Measurements from ENCODE around the gene IGLL1. TPM values are rescaled to one million over a fixed set of nuclear protein-coding genes. Genes with fewer than 3 reads are reported as not detected.
"Not testable (repeated sequence)": the region's sequence is repeated elsewhere in the genome, so short reads cannot be mapped to it uniquely, and the experiment has no call there.

IGLL1 gene
- total RNA-seq, 2 experiments from 2014 or later: not detected

GRCh38 chr22:23603266-23603665 is 23.2 kb upstream of the IGLL1 start:
- intact Hi-C loops (cut with micrococcal nuclease; ENCODE audit: unreplicated experiment): no loop called here
- POLR2A ChIA-PET: interaction anchor here (0.6 kb wide), 1 partner anchor 254 kb away, joined by 5 read pairs; the partner anchor contains the start of gene SLC2A11
- CTCF ChIA-PET (ENCODE audit: unreplicated experiment): no interaction called here

DNA sequence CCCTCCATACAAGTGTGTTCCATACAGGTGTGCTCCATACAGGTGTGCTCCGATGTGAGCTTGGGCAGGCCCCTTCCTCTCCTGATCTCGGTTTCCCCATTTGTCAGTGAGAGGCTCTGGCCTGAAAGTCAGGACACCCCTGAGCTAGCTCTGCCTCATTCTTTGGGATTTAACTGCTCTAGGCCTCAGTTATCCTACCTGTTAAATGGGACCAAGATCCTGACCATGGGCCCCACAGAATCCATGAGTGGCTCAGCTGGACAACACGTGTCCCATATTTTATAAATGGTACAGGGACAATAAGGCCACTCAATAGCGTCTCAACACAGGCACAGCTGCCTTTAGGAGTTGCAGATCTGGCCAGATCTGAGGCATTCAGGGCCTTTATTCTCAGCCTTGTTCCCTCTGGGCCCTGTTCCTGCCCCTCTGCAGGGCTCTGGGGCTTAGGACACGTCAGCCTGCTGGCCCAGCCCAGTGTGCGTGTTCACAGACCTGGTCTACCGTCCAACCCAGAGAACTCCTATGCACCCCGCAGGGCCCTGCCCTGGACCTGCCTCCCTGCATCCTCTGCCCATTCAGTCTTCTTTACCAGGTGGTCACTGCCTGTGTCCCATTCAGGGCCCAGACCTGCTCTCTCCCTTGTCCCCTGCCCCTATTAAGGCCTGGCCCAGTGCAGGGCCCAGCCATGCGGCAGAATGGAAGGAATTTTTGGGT is 18.9 kb upstream of the IGLL1 start:
- TF ChIP-seq, protein P1, sequence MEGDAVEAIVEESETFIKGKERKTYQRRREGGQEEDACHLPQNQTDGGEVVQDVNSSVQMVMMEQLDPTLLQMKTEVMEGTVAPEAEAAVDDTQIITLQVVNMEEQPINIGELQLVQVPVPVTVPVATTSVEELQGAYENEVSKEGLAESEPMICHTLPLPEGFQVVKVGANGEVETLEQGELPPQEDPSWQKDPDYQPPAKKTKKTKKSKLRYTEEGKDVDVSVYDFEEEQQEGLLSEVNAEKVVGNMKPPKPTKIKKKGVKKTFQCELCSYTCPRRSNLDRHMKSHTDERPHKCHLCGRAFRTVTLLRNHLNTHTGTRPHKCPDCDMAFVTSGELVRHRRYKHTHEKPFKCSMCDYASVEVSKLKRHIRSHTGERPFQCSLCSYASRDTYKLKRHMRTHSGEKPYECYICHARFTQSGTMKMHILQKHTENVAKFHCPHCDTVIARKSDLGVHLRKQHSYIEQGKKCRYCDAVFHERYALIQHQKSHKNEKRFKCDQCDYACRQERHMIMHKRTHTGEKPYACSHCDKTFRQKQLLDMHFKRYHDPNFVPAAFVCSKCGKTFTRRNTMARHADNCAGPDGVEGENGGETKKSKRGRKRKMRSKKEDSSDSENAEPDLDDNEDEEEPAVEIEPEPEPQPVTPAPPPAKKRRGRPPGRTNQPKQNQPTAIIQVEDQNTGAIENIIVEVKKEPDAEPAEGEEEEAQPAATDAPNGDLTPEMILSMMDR (conservative IDR thresholded peaks at IDR 0.05; ENCODE audit: low read length): no peak
- no peak for TF ChIP-seq EZH2phosphoT487 (IDR thresholded peaks at IDR 0.05; ENCODE audit: borderline replicate concordance, low read depth, low read length)
- Histone ChIP-seq H3K4me1 (ENCODE audit: insufficient read depth, low read length, poor library complexity, severe bottlenecking) (no peaks in the 10 kb centered on the region), H2AFZ (ENCODE audit: low read length) (no peak overlapping the region), H4K20me1 (ENCODE audit: insufficient read depth, low read length) (no peaks in the 10 kb centered on the region), H3K9me3 (ENCODE audit: low read length) (no peaks in the 10 kb centered on the region), H3K4me3 (ENCODE audit: low read depth, low read length, poor library complexity, severe bottlenecking) (no peak overlapping the region), H3K27ac (ENCODE audit: low read depth, low read length, poor library complexity, severe bottlenecking) (no peak overlapping the region), H3K4me2 (ENCODE audit: low read length) (no peak overlapping the region), H3K36me3 (ENCODE audit: insufficient read depth, low read length) (no peaks in the 10 kb centered on the region), H3K9me2 (ENCODE audit: insufficient read depth, low read length) (no peaks in the 10 kb centered on the region), H3K79me2 (ENCODE audit: insufficient read depth, low read depth, low read length) (no peaks in the 10 kb centered on the region)
- ChIA-PET POLR2A (no interaction called here), CTCF (ENCODE audit: unreplicated experiment) (no interaction called here)
- intact Hi-C loops (cut with micrococcal nuclease; ENCODE audit: unreplicated experiment): no loop called here
- BruUV-seq (replicated peaks): no TSS peak
- no peak for DNase-seq (ENCODE audit: low spot score)

More at GRCh38 chr22:23603266-23603665, 23.2 kb upstream of the IGLL1 start:
- no peak overlapping the region for H3K27ac ChIP-seq (ENCODE audit: low read depth, low read length, poor library complexity, severe bottlenecking)
- H2AFZ ChIP-seq (ENCODE audit: low read length): no peak overlapping the region
- no peak overlapping the region for H3K4me3 ChIP-seq (ENCODE audit: low read depth, low read length, poor library complexity, severe bottlenecking)
- no TSS peak for BruUV-seq (replicated peaks)
- no peaks in the 10 kb centered on the region for H3K9me3 ChIP-seq (ENCODE audit: low read length)
- H4K20me1 ChIP-seq (ENCODE audit: insufficient read depth, low read length): no peaks in the 10 kb centered on the region
- H3K9me2 ChIP-seq (ENCODE audit: insufficient read depth, low read length): no peaks in the 10 kb centered on the region
- H3K4me2 ChIP-seq (ENCODE audit: low read length): no peak overlapping the region
- H3K4me1 ChIP-seq (ENCODE audit: insufficient read depth, low read length, poor library complexity, severe bottlenecking): no peaks in the 10 kb centered on the region
- no peak for TF ChIP-seq EZH2phosphoT487 (IDR thresholded peaks at IDR 0.05; ENCODE audit: borderline replicate concordance, low read depth, low read length)
- TF ChIP-seq, protein P1 (conservative IDR thresholded peaks at IDR 0.05; ENCODE audit: low read length): no peak
- no peaks in the 10 kb centered on the region for H3K36me3 ChIP-seq (ENCODE audit: insufficient read depth, low read length)
- no peaks in the 10 kb centered on the region for H3K79me2 ChIP-seq (ENCODE audit: insufficient read depth, low read depth, low read length)
- no peak for DNase-seq (ENCODE audit: low spot score)

GRCh38 chr22:23597576-23598268 is 17.6 kb upstream of the IGLL1 start:
- H3K9me3 ChIP-seq (ENCODE audit: low read length); H3K4me2 ChIP-seq (ENCODE audit: low read length); H3K4me3 ChIP-seq (ENCODE audit: low read depth, low read length, poor library complexity, severe bottlenecking); H3K4me1 ChIP-seq (ENCODE audit: insufficient read depth, low read length, poor library complexity, severe bottlenecking); intact Hi-C loops (cut with micrococcal nuclease; ENCODE audit: unreplicated experiment); CTCF ChIA-PET (ENCODE audit: unreplicated experiment); POLR2A ChIA-PET; H2AFZ ChIP-seq (ENCODE audit: low read length); H3K36me3 ChIP-seq (ENCODE audit: insufficient read depth, low read length); H3K9me2 ChIP-seq (ENCODE audit: insufficient read depth, low read length); H3K27ac ChIP-seq (ENCODE audit: low read depth, low read length, poor library complexity, severe bottlenecking); BruUV-seq (replicated peaks); DNase-seq (ENCODE audit: low spot score); H3K79me2 ChIP-seq (ENCODE audit: insufficient read depth, low read depth, low read length); H4K20me1 ChIP-seq (ENCODE audit: insufficient read depth, low read length): not testable (repeated sequence)

DNA sequence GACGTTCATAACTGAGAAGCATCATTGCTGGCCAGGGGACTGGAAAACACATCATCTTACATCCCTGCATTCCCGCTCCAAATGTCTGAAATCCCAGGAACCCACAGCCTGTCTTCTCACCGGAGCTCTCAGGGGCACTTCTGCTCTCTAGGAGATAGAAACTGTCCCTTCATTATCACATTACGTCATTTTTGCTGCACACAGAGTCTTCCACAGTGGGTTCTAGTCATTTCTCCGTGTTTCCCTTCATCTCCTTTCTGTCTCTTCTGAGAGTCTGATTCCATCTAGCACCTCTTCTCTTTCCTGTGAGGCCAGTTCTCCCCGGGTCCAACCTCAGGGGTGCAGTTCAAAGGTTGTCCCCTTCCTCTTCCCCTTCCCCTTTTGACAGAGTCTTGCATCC is 15.8 kb upstream of the IGLL1 start:
- CTCF ChIA-PET (ENCODE audit: unreplicated experiment); H3K9me3 ChIP-seq (ENCODE audit: low read length); H3K4me3 ChIP-seq (ENCODE audit: low read depth, low read length, poor library complexity, severe bottlenecking); H4K20me1 ChIP-seq (ENCODE audit: insufficient read depth, low read length); H3K9me2 ChIP-seq (ENCODE audit: insufficient read depth, low read length); H3K4me1 ChIP-seq (ENCODE audit: insufficient read depth, low read length, poor library complexity, severe bottlenecking); H3K36me3 ChIP-seq (ENCODE audit: insufficient read depth, low read length); DNase-seq (ENCODE audit: low spot score); H2AFZ ChIP-seq (ENCODE audit: low read length); BruUV-seq (replicated peaks); intact Hi-C loops (cut with micrococcal nuclease; ENCODE audit: unreplicated experiment); H3K79me2 ChIP-seq (ENCODE audit: insufficient read depth, low read depth, low read length); POLR2A ChIA-PET; H3K4me2 ChIP-seq (ENCODE audit: low read length); H3K27ac ChIP-seq (ENCODE audit: low read depth, low read length, poor library complexity, severe bottlenecking): not testable (repeated sequence)
